ENCODE results near the gene SLC29A1.

SLC29A1 gene

DNA sequence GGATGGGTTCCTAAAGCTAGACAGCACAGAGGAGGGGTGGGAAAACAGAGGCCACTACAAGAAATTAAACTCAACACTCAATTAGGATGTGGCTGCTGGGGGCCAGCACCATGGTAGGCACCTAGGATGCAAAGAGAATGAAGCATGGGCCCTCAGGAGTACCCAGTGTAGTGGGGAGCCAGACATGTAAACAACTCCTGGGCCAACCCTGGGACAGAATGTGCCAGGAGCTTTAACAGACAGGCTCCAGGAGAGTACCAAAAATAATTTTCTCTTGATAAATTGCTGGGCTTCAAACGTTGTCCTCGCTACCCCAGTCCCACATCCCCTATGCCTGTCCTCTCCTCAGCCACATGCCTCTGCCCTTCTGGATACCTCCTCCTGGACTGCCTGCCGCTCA, 48.5 kb downstream of the SLC29A1 start:
- no peak overlapping the region for H3K4me3 ChIP-seq
- no peak overlapping the region for H3K27ac ChIP-seq
- no peaks in the 10 kb centered on the region for H3K9me3 ChIP-seq
- no peaks in the 10 kb centered on the region for H3K36me3 ChIP-seq
- no peak for DNase-seq
- H3K27me3 ChIP-seq, result peaks cover 0 to 87% of the 10 kb centered on the region in 2 donors
- peaks cover 0 to 30% (median 20%) of the 10 kb centered on the region in 4 donors for H3K4me1 ChIP-seq
- TF ChIP-seq, protein P1, sequence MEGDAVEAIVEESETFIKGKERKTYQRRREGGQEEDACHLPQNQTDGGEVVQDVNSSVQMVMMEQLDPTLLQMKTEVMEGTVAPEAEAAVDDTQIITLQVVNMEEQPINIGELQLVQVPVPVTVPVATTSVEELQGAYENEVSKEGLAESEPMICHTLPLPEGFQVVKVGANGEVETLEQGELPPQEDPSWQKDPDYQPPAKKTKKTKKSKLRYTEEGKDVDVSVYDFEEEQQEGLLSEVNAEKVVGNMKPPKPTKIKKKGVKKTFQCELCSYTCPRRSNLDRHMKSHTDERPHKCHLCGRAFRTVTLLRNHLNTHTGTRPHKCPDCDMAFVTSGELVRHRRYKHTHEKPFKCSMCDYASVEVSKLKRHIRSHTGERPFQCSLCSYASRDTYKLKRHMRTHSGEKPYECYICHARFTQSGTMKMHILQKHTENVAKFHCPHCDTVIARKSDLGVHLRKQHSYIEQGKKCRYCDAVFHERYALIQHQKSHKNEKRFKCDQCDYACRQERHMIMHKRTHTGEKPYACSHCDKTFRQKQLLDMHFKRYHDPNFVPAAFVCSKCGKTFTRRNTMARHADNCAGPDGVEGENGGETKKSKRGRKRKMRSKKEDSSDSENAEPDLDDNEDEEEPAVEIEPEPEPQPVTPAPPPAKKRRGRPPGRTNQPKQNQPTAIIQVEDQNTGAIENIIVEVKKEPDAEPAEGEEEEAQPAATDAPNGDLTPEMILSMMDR (IDR thresholded peaks at IDR 0.05), result no peak
- intact Hi-C loops (cut with DNase I; ENCODE audit: low total_unique reads), result no loop called here

DNA sequence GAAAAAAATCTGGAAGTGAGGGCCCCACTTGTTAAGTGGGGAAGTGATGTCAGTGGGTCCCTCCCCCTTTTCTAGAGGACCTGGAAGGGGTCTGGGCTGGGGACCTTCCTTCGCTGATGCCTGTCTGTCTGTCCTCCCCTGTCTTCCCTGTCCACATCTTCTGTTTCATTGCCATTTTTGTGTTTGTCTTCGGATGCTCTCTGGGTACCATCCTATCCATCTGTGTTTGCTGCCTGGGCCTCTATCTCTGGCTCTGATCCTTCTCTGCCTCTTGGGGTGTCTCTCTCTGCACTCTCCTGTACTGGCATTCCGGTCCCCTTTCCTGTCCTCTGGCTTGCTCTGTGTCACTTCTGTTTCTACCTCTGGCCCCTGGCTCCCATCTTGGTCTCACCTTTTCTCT, 49.1 kb downstream of the SLC29A1 start:
- no peak for DNase-seq
- Histone ChIP-seq H3K4me3 (no peak overlapping the region), H3K27ac (no peak overlapping the region), H3K4me1 (peaks cover 0 to 30% (median 20%) of the 10 kb centered on the region in 4 donors), H3K36me3 (no peaks in the 10 kb centered on the region), H3K9me3 (no peaks in the 10 kb centered on the region), H3K27me3 (peaks cover 0 to 93% of the 10 kb centered on the region in 2 donors)
- intact Hi-C loops (cut with DNase I; ENCODE audit: low total_unique reads), result no loop called here
- TF ChIP-seq, protein P1 (IDR thresholded peaks at IDR 0.05), result no peak

DNA sequence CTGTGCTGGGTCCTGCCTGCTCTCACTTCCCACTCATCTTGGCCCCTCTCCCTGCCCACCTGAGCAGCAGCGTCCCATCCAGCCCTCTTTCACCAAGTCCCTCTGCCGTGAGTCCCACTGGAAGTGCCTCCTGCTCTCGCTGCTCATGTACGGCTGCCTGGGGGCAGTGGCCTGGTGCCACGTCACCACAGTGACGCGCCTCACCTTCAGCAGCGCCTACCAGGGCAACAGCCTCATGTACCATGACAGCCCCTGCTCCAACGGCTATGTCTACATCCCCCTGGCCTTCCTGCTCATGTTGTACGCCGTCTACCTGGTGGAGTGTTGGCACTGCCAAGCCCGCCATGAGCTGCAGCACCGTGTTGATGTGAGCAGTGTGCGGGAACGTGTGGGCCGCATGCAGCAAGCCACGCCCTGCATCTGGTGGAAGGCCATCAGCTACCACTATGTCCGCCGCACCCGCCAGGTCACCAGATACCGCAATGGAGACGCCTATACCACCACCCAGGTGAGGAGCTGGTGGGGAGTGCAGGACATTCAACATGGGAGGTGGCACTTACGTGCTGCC, 49.7 kb downstream of the SLC29A1 start:
- Histone ChIP-seq H3K9me3 (no peaks in the 10 kb centered on the region), H3K4me3 (no peak overlapping the region), H3K27me3 (peaks cover 0 to 96% of the 10 kb centered on the region in 2 donors), H3K4me1 (peaks cover 0 to 30% (median 20%) of the 10 kb centered on the region in 4 donors), H3K36me3 (no peaks in the 10 kb centered on the region), H3K27ac (no peak overlapping the region)
- intact Hi-C loops (cut with DNase I; ENCODE audit: low total_unique reads), result no loop called here
- DNase-seq, result no peak
- TF ChIP-seq, protein P1 (IDR thresholded peaks at IDR 0.05), result no peak

DNA sequence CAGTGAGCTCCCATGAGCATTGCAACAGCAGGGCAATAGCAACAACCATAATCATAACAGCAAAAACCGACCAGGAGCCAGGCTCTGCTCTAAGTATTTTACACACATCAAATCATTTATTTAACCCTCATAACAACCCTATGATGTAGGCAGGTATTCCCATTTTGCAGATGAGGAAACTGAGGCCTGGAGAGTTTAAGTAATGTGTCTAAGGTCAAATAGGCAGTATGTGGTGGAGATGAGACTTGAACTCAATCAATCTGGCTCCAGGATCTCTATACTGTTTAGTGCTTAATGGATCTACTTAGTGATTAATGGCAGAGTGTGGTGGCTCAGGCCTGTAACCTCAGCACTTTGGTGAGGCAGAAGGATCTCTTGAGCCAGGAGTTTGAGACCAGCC, 50.2 kb downstream of the SLC29A1 start:
- no peak overlapping the region for H3K4me3 ChIP-seq
- TF ChIP-seq, protein P1 (IDR thresholded peaks at IDR 0.05), result no peak
- intact Hi-C loops (cut with DNase I; ENCODE audit: low total_unique reads), result no loop called here
- peaks cover 0 to 30% (median 20%) of the 10 kb centered on the region in 4 donors for H3K4me1 ChIP-seq
- no peak for DNase-seq
- peaks cover 0 to 93% of the 10 kb centered on the region in 2 donors for H3K27me3 ChIP-seq
- H3K9me3 ChIP-seq, result no peaks in the 10 kb centered on the region
- no peak overlapping the region for H3K27ac ChIP-seq
- H3K36me3 ChIP-seq, result no peaks in the 10 kb centered on the region

DNA sequence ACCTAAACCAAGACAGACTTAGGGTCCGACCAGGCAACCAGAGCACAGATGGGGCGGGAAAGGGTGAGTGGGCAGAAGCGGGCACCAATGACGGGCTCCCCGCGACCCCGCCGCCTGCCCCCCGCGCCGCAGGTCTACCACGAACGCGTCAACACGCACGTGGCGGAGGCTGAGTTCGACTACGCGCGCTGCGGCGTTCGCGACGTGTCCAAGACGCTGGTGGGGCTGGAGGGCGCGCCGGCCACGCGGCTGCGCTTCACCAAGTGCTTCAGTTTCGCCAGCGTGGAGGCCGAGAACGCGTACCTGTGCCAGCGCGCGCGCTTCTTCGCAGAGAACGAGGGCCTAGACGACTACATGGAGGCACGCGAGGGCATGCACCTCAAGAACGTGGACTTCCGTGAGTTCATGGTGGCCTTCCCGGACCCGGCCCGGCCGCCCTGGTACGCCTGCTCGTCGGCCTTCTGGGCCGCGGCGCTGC, 51.9 kb downstream of the SLC29A1 start:
- Histone ChIP-seq H3K9me3 (no peaks in the 10 kb centered on the region), H3K4me3 (peak overlapping the region; percentile 36 to 48), H3K27me3 (peaks cover 0 to 86% of the 10 kb centered on the region in 2 donors), H3K36me3 (no peaks in the 10 kb centered on the region), H3K27ac (no peak overlapping the region), H3K4me1 (peaks cover 0 to 25% (median 17%) of the 10 kb centered on the region in 4 donors)
- DNase-seq, result no peak
- intact Hi-C loops (cut with DNase I; ENCODE audit: low total_unique reads), result no loop called here
- TF ChIP-seq, protein P1 (IDR thresholded peaks at IDR 0.05), result no peak

Data from tibial artery (tissue), 4 donors.